ENCODE results near the gene TFCP2.

The TFCP2 gene

DNA sequence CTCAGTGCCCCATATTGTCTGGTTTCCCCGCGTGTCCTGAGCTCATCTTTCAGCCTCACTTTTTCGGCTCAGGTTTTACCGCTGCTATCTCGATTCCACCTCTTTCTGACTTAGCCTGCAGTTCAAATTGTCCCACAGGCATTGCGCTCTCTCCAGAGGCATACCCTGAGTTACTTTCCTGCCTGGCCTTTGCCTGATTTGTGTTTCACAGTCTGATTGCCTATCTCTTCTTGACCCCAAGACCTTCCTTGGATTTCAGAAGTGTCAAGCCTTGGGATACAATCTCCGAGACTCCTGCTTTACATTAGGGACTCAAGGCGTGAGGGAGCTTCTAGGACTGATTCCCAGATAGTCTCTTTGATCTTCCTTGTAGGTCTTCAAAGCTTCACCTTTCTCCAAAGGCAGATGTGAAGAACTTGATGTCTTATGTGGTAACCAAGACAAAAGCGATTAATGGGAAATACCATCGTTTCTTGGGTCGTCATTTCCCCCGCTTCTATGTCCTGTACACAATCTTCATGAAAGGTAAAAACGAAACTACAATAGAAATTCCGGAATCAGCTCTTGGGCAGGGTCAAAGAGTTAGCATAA, 124.2 kb downstream of the TFCP2 start:
- TF ChIP-seq, protein P1, sequence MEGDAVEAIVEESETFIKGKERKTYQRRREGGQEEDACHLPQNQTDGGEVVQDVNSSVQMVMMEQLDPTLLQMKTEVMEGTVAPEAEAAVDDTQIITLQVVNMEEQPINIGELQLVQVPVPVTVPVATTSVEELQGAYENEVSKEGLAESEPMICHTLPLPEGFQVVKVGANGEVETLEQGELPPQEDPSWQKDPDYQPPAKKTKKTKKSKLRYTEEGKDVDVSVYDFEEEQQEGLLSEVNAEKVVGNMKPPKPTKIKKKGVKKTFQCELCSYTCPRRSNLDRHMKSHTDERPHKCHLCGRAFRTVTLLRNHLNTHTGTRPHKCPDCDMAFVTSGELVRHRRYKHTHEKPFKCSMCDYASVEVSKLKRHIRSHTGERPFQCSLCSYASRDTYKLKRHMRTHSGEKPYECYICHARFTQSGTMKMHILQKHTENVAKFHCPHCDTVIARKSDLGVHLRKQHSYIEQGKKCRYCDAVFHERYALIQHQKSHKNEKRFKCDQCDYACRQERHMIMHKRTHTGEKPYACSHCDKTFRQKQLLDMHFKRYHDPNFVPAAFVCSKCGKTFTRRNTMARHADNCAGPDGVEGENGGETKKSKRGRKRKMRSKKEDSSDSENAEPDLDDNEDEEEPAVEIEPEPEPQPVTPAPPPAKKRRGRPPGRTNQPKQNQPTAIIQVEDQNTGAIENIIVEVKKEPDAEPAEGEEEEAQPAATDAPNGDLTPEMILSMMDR (IDR thresholded peaks at IDR 0.05) = no peak
- Mint-ChIP-seq H3K36me3 (ENCODE audit: low read depth) (peaks cover 12% of the 10 kb centered on the region), H3K27me3 (ENCODE audit: low read depth, poor library complexity) (peaks cover 14% of the 10 kb centered on the region), H3K4me3 (peak overlapping the region; percentile 96), H3K27ac (peak overlapping the region; percentile 93), H3K4me1 (peaks cover 28% of the 10 kb centered on the region), H3K9me3 (peaks cover 4% of the 10 kb centered on the region)
- no peak for DNase-seq

DNA sequence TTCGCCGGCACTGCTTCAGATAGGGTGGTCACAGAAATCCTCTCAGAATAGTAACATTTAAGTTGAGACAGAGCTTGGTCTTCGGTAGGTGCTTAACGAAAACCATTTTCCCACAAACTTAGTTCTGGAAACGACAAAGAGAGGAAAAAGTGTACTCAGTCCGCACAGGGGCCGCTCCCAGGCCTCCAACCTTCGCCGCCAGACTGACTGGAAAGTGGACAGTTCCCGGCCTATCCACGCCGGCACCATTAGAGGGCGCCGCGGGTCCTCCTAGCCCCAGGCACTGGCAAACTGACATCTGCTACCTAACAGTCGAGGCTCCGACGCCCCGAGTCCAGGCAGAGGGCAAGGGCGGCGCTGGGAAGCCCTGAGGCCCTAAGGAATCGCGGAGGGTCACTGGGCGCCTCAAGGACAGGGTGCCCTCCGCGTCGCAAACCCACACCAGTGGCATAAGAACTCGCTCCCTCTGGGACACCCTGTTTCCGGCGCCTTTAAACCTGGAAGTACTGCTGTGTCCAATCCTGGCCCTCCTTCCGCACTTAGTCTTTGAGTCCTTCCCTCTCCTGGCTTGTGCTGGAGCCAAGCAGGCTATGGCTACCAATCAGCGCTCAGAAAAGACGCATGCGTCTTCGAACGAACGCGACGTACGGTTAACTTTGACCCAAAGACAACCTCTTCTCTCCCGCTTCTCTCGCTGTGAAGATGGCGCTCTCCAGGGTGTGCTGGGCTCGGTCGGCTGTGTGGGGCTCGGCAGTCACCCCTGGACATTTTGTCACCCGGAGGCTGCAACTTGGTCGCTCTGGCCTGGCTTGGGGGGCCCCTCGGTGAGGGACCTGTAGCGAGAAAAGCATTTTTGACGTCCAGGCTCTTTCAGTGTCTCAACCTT, 125.0 kb downstream of the TFCP2 start, which contains the start of gene LETMD1:
LETMD1 (plus strand) TSS at position 673 of the 886 bp plus-strand sequence; CDS start at position 703, 30 bp downstream.
- TF ChIP-seq, protein P1 (IDR thresholded peaks at IDR 0.05) = peak; percentile 87
- Mint-ChIP-seq H3K27ac (peak within 1 kb of the TSS; percentile 93), H3K4me3 (peak within 1 kb of the TSS; percentile 96), H3K36me3 (ENCODE audit: low read depth) (peaks cover 9% of the 10 kb centered on the region), H3K4me1 (peaks cover 28% of the 10 kb centered on the region), H3K9me3 (peaks cover 4% of the 10 kb centered on the region), H3K27me3 (ENCODE audit: low read depth, poor library complexity) (peaks cover 14% of the 10 kb centered on the region)
- peak; percentile 88 for DNase-seq
